Dermis blood vessel endothelial cell (primary cell): ENCODE data around the gene CSMD2. TPM values are rescaled to one million over a fixed set of nuclear protein-coding genes. Genes with fewer than 3 reads are reported as not detected.
A peak's percentile ranks its signal among the peaks of the same experiment; 100 is the strongest.

Source experiments
- DNase-seq: peaks from one replicate; pipeline ENCODE4 v3.0.0; 2010
- total RNA-seq: library from RNA; depleted of rRNA; stranded (reverse); fragments of >200 nt; gene quantifications from 2 replicates; pipeline ENCODE4 v1.2.3, GENCODE V29; 2014

Gene CSMD2
- total RNA-seq, 1 donor from 2014 or later: under 0.01 TPM

DNA sequence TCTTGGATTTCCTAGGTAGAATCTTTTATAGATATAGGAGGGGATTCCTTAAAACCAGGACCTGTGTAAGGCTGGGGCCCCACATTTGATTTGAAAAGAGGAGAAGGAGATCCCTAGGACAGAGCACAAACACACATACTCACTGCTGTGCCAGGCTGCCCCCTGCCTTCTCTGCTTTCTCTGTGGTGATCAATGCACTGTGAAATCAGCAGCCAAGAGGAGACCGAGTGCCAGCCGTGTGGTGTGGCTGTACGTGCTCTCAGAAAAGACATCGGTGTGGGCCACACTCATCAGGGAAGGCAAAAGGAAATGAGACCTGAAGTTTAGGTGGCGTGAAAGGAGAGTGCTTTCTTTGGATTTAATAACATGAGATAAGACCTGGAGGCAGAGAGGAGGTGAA, 498.4 kb downstream of the CSMD2 start:
- no peak for DNase-seq

DNA sequence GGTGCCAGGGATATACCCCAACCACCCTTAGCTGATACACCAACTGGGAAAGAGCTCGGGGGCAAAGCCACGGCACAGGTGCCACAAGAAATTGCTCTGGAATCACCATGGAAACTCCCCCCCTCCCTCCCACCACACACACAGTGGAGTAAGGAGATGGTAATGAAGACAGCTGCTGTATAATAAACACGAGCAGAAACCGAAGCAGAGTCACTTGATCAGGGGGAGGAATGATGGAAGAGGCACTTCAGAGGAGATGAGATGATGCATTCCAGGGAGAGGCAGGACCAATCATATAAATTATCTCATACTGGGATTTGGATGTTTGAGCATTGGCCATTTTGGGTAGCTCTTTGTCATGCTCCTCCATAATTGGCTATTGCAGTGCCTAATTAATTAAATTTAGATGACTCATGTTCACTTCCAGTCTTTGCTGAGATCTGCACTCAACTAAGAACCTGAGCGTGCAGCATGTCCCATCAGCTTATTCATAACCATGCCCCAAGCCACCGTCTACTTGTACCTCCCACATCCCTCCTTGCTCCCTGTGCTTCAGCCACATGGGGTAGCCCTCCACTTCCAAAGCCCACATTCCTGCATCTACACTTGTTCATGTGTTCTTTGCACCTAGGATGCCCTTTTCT, 503.1 kb downstream of the CSMD2 start:
- no peak for DNase-seq

DNA sequence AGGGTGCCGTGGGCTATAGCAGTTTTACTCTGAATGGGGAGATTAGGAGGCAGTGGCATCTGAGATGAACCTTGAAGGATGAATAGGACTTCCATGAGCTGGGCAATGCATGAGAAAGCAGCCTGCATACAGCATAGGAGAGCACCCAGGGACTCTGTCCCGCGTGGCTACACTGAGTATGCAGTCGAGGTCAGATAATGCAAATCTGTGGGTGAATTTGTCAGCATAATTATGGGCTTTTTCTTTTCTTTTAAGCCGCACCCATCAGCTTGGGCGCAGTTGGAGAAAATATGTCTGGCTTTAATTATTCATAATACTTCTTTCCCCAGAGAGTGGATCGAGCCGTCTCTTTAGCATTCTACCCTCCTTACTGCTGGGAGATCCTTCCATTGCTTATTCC, 504.1 kb downstream of the CSMD2 start:
- DNase-seq: no peak

DNA sequence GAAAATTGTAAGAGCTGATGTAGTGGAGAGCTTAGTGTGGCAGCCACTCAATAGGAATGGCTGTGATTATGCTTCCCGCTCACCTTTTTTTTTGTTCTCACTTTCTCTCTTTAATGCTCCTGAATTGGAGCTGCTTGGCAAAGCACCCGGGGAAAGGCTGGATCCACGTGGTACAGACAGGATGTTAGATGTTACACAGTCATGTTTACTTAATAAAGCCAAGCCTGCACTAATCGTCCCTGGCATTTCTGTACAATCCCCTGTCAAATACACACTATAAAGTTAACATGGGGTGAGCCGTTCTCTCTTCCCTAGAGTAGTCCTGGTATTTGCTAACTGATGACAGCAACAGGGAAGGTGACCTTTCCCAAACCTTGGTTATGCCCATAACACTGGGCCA, 504.8 kb downstream of the CSMD2 start:
- no peak for DNase-seq

DNA sequence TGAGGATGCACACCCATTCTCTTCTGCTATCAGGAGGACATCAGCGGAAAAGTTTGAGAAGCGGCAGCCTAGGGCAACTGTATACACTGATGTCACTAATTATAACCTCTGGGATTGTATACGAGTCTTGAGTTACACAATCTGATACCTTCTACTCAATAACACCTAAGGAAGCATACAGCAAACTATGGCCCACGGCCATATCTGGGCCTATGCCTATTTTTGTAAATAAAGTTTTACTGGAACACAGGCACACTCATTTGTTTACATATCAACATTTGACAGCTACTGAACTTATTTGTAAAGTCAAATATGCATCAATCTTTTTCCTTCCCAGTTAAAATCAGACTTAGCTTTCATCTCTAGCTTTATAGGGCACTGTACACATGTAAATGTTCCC, 505.4 kb downstream of the CSMD2 start:
- no peak for DNase-seq

DNA sequence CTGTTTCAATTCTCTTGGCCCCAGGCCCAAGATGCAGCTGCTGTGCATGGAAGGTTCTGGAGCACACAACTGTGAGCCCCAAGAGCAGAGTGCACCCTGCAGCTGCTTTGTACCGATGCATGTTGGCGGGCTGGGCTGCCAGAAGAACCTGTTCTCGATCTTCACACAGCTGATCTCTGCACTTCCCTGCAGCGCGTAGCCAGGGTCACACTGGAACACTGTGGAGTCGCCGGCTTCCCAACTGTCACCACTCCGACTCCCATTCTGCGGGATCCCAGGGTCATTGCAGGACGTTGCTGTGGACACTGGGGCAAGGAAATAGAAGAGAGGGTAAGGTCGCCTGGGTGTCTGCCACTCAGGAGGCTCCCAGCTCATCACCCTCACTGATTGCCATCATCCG, 507.2 kb downstream of the CSMD2 start:
- no peak for DNase-seq

DNA sequence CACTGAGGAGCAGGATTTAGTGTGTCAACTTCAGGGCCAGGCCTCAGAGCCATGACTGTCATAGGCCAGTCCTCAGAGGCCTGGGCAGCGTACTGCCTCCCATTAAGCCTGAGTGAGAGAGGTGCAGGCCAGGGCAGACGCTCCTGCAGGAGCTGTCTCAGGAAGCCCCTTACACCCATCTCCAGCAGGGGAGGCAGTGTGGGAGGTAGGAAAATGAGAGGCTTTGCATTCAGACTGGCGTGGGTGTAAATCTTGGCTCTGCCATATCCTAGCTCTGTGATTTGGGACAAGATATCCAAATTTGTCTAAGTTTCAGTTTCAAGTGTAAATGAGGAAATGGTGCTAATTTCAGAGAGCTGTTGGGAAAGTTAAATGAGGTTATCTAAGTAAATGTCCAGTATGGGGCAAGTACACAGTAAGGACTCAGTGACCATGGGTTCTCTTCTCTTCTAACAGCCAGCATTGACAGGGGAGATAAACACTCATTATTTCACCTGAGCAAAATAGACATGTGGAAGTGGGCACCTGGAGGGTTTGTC, 508.5 kb downstream of the CSMD2 start:
- DNase-seq: no peak

DNA sequence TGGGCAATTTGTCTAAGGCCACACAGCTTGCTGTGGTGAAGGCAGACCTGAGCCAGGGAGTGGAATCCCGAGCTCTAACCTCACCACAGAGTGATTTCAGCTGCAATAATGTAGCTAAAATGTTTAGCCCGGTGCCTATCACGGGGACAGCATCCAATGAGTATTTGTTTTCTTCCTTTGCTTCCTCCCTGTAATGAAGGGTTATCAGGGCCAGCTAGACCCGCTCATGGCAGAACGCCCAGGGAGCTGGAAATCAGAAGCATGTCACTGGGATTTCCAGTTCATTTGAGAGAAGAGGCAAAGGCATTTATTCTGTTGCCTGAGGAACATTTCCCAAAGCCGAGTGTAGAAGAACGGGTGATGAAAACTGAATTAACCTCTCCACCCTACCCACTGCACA, 509.5 kb downstream of the CSMD2 start:
- no peak for DNase-seq

DNA sequence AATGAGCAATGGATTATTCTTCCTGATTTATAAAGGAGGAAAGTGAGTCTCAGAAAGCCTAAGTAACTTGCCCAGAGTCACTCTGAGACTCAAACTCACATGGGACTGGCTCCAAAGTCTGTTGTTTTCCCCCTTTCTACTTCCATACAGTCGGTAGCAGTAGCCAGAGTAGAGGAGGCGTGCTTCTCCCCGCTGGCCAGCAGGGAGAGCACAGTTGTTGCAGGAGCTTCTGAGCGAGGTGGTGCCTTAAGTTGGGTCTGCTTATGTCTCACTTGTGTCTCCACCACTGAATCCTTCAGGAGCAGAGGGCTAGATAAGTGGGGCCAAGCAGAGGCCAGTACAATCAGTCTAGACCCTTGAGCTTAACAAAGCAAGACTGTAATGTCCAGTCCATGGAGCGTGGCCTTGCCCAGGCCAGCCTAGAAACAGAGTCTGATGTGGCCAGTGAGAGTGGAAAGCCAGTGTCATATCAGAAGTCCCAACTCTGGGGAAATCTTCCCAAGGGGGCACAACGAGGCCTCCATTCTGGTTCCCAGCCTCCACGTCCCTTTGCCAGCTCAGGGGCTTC, 510.7 kb downstream of the CSMD2 start:
- DNase-seq: peak; percentile 16

DNA sequence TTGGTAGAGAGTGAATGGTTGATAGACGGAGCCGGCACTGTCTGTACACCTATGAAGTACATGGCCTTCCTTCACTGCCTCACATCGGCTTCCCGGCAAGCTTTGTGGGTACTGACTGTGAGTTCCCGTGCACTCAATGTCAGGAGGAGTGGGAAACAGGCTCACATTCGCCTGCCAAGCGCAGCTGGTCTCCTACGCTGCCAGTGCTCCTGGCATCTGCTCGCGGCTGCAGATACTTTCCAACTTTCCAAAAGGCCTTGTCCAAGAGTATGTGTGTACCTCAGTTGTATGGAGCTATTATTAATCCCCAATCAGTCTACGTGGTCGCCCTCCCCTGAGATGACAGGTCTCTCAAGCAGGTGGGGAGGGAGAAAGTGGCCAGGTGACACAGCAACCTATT, 511.8 kb downstream of the CSMD2 start:
- no peak for DNase-seq

DNA sequence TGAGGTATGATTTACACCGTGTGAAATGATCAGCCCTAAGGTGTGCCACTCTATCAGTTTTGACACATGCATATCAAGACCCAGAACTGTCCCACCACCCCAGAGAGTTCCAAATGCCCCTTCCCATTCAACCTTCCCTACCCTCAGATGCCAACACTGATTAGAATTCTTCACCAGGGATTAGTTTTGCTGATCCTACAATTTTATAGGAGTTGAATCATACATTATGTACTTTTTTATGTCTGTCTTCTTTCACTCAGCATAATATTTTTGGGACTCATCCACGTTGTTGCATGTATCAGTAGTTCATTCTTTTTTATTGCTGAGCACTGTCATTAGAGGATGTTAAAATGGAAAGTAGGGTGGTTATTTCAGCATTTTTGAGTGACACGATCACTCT, 514.3 kb downstream of the CSMD2 start:
- DNase-seq: no peak

DNA sequence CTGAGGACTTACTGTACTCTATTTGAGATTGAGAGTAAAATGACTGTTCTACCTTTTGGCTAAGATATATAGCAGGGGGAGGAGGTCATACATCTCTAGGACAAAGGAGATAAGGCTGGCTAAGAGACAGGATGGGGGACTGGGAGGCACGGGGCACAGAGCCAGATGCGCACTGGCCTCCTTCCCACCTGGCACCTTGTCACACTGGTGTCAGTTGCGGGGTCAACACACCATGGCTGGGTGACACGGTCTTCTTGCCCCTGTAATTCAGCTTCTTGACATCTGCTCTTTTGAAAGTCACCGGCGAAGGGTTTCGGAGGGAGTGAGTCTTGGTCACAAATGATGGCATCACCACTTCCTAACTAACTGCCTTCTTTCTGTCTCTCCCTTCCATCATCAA, 515.3 kb downstream of the CSMD2 start:
- DNase-seq: no peak

DNA sequence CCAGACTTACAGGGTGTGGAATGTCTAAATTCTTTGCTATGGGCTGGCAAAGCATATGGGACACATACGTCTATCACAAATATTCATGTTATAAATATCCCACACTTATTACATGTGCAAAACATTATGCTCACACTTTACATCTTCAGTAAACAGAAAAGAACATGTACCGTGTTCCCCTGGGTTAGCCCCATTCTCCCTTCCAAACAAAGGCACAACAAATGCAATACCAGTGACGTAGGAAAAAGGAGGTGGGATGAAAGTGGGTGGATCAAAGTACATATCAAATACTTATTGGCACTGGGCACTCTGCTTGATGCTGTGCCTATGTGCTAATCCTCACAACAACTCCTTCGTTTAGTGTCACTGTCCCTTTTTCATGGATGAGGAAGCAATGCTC, 521.8 kb downstream of the CSMD2 start:
- DNase-seq: no peak

DNA sequence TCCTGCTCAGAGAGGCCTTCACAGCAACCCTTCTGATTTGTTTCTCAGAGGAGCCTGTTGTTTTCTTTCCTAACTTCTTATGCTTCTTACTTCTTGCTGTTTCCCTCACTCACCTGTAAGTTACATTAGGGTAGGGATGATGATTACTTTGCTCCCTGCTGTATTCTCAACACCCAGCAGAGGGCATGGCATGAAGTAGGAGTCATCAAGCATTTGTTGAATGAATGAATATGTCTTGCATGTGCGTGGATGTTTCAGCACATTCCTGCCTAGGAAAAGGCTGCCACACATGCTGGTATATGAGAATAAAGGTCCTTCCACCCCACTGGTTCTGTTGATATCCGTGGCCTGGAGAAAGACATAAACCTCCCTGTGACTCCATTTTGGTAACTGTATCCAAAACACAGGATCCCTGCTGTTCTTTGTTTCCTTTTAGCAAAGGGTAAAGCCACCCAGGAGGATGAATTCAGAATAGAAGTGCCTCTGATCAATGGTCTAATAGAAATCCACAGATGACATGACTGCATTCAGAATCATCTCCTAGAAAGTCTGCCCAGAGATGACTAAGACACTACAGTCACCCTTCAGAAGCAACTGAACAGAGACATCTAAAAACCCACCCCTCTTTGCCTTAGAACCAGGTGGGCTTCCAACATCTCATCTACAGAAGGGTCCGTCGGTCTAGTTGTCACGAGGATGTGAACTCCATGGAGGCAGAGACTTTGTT, 523.8 kb downstream of the CSMD2 start:
- DNase-seq: peak; percentile 42

DNA sequence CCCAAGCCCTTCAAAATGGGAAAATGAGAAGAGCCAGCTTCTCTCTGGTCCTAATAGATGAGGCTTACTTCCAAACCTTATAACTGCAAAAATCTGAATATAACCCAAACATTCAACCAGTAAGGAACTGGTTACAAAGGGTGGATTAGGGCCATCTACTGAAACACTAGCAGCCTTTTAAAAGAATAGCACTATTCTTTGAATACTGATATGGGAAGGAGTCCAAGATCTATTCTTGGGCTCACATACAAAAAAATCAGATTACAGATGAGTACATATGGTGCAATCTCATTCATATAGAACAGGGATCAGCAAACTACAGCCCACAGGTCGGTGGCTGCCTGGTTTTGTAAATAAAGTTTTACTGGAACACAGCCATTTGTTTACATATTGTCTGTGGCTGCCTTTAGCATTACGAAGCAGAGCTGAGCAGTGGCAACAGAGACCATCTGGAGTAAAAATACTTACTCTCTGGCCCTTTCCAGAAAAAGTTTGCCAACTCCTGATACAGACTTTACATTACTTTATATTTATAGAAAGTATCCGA, 524.8 kb downstream of the CSMD2 start:
- no peak for DNase-seq

DNA sequence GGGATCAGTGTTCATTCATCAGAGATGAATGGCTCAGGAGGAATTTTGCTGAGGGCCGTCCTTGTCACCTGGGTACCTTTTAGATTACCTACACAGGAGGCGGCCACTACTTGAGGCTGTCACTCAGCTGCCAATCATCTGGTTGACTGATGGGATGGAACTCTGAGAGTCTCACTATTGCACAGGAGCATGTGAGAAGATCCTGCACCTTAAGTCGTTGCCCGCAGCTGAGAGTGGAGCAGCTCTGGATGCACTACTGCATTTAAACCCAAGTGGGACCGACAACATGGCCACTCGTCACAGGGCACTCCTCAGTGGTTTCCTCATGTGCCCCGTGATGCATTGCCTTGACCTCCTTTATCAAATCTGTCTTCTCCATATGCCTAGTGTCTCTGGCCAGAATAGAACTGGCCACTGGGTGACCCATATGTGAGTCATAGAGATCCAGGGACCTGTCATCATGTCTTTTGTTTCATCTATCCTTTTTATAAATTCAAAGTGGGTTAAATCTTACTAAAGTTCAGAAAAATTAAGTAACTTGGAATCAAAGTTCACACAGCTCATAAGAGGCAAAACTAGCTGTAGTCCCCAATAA, 527.1 kb downstream of the CSMD2 start:
- no peak for DNase-seq

DNA sequence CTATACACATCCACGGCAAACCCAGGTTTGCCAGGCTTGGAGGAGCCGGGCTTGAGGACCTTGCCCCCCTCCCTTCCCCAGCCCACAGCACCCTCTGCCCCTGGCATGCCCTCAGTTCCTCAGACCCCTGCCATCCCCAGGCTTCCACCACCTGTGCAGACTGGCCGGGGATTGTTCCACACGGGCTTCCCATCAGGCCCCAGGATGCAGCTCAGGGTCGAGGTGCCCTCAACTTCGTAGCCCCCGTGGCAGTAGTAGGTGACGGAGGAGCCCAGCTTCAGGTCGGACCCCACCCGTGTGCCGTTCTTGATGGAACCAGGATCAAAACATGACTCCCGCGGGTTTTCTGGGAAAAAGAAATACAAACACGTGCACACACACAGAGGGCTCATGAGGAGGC, 528.8 kb downstream of the CSMD2 start:
- no peak for DNase-seq

DNA sequence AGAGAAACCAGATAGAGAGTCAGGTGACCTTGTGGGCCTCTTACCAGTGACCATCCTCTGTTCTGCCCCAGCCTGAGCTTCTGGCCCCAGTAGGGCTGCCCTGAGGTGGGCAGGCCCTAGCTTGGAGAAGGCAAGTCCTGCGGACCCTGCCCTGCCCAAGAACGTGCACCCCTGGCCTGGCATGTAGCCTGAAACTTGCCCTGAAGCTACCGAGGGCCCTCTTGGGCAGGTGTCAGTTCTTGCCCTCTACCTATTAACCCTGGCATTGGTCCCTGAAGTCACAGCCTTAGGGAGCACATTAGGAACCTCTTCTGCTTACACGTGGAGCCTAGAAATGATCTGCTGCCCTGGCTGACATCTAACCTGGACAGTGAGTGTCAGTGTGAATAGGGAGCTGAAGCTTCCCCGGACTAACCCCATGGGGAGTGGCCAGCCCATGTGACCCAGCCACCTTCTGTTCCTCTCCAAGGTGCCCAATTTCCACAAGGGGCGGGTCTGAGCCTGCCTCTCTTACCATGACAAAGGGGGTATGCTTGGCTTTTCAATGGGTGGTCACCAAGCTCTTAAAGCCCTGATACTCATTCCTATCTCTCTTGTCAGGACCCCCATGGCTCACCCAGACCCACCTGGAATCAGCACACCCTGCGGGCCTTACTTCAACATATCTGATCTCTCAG, 529.6 kb downstream of the CSMD2 start:
- no peak for DNase-seq

DNA sequence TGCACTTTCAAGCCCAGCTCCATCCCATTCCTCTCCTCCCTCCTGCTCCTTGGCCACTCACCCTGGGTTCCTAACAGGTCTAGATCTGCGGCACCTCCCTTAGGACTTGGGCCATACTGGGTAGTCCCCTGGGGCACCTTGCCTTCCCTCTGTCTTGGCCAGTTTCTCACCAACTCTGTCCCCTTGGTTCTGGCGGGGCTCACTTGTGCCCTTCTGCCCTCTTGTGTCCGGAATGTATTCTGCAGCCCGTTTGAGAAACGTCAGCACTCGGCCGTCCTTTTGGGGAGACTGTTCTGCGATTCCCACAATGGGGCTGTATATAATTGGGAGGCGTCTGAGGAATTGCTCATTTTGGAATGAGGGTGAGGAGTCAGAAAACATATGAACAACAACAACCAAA, 530.2 kb downstream of the CSMD2 start:
- DNase-seq: peak; percentile 55

DNA sequence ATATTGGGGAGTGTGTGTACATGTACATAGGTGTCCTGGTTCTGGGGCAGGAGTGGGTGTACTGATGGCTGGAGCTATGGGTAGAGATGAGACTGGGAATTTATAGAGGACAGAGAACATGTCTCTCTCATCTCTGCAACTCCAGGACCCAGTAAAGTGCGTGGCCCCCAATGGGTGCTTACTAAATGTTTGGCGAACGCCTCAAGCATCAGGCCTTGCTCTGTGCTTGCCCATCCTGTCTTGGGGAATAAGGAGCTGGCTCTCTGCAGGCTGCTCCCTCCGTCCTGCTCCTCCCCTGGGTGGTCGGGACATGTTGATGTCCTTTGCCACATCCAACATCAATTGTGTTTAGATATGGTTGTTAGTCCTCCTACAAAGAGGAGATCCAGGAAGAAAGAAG, 530.9 kb downstream of the CSMD2 start:
- no peak for DNase-seq

DNA sequence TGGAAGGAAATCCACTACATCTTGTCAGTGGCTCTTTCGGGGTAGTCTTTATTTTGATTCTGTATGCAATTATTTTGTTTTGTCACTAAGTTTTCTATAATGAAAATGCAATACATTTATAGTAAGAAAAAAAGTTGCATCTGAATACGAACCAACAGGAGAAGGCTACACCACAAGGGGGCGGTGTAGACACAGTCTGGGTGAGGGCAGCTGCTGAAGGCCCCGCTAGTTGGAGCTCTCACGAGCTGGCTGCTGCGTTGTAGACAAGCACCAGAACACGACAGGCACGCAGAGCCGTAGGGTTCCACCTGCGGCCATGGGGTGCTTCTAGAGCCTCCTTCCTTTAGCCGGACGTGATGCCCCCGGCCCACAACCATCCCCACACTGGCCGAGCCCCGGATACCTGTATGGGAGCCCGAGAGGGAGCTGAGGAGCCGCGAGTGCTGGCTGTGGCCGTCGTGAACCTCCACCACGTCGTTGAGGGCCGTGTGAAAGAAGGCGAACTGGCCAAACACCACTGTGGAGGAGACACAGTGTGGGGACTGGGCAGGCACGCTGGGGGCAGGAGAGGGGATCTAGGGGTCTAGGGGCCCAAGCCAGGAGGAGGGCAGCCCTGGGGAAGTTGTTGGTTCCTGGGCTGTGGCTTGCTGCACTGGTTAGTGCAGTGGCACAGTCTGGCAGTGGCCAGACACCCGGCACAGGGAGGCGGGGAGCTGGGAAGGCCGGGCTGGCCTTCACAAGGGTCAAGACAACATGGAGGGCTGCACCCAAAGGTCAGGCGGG, 531.8 kb downstream of the CSMD2 start:
- peak; percentile 93 for DNase-seq

DNA sequence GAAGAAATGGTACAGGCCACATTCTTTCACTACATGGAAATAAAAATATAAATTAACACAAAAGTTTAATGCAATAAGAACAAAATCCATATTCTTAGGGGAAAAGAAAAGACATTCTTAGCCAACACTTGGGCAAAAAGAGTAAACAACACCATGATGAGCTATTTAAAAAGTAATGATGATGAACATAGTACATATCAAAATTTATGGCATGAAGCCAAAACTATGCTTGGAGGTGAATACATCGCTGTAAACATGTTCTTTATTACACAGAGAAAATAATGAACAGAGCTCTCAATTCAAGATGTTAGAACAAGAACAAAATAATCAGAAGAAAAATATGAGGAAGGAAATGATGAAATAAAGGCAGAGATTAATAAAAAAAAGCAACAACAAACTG, 534.3 kb downstream of the CSMD2 start:
- no peak for DNase-seq
